K562 (cell line): ENCODE measurements around the gene SERF2. TPM values are rescaled to one million over a fixed set of nuclear protein-coding genes. Genes with fewer than 3 reads are reported as not detected.

ENCODE experiments used
- CCAR2 ChIP-seq: fragments of 200-400 bp; formaldehyde crosslinking; IDR thresholded peaks from 2 replicates; pipeline ENCODE4 v1.6.1; 2017; ENCODE audit warnings: mild to moderate bottlenecking, low read depth, low read length
- DMBX1 ChIP-seq: fragments of 250-450 bp; sonication (Bioruptor Pico); IDR thresholded peaks from 2 replicates; pipeline ENCODE4 v1.8.0; 2022; ENCODE audit warnings: inconsistent platforms, mild to moderate bottlenecking, moderate library complexity, borderline replicate concordance
- EP300 ChIP-seq: IDR thresholded peaks from 2 replicates; pipeline ENCODE4 v1.6.1; 2012; ENCODE audit warnings: low read length, improper control_type of control experiment
- FOXP1 ChIP-seq: sonication (generic); formaldehyde crosslinking; IDR thresholded peaks from 2 replicates; pipeline ENCODE4 v1.8.0; 2022; ENCODE audit warnings: mild to moderate bottlenecking, missing genetic modification reagents
- KAT7 ChIP-seq: sonication (generic); formaldehyde crosslinking; IDR thresholded peaks from 2 replicates; pipeline ENCODE4 v1.8.0; 2022; ENCODE audit warnings: missing genetic modification reagents, mild to moderate bottlenecking, borderline replicate concordance
- MEIS2 ChIP-seq: fragments of 450-650 bp; IDR thresholded peaks from 2 replicates; pipeline ENCODE4 v1.6.1; 2014; ENCODE audit warnings: mild to moderate bottlenecking; ENCODE audit not compliant: partially characterized antibody
- MIER1 ChIP-seq: fragments of 450-650 bp; IDR thresholded peaks from 2 replicates; pipeline ENCODE4 v1.6.1; 2016; ENCODE audit warnings: antibody characterized with exemption, mild to moderate bottlenecking, low read depth
- MTA3 ChIP-seq: fragments of 450-650 bp; formaldehyde crosslinking; IDR thresholded peaks from 2 replicates; pipeline ENCODE4 v1.6.1; 2017; ENCODE audit warnings: mild to moderate bottlenecking, borderline replicate concordance
- NBN ChIP-seq: fragments of 450-650 bp; IDR thresholded peaks from 2 replicates; pipeline ENCODE4 v1.6.1; 2016; ENCODE audit warnings: low read depth, mild to moderate bottlenecking
- PHF8 ChIP-seq: fragments of 200-600 bp; sonication (generic); IDR thresholded peaks from 2 replicates; pipeline ENCODE4 v1.6.1; 2012; ENCODE audit warnings: mixed run types, mild to moderate bottlenecking, inconsistent platforms, low read length, moderate library complexity, borderline replicate concordance
- PRPF4 ChIP-seq: fragments of 200-400 bp; formaldehyde crosslinking; IDR thresholded peaks from one replicate; pipeline ENCODE4 v1.6.1; 2017; ENCODE audit warnings: low read length, low read depth, mild to moderate bottlenecking; ENCODE audit not compliant: insufficient read depth, poor library complexity, severe bottlenecking
- RAD51 ChIP-seq: fragments of 450-650 bp; IDR thresholded peaks from 2 replicates; pipeline ENCODE4 v1.7.1; 2016; ENCODE audit warnings: low read depth, mild to moderate bottlenecking, borderline replicate concordance
- SMARCC2 ChIP-seq: fragments of 450-650 bp; IDR thresholded peaks from 2 replicates; pipeline ENCODE4 v1.6.1; 2017; ENCODE audit warnings: antibody characterized with exemption, moderate library complexity, mild to moderate bottlenecking, low read depth
- XRCC5 ChIP-seq: fragments of 200-400 bp; formaldehyde crosslinking; IDR thresholded peaks from 2 replicates; pipeline ENCODE4 v1.6.1; 2017; ENCODE audit warnings: low read depth, mild to moderate bottlenecking, low read length
- YY1 ChIP-seq, 3 experiments: IDR thresholded peaks; 2 replicates each; pipeline ENCODE4 v1.6.1; 2011; ENCODE audit warnings: low read length in 2 of 3, mild to moderate bottlenecking in 2 of 3, moderate library complexity in 2 of 3, borderline replicate concordance in 1 of 3, control low read depth in 1 of 3, low read depth in 1 of 3; ENCODE audit not compliant: insufficient read depth in 3 of 3, insufficient replicate concordance in 2 of 3, control insufficient read depth in 1 of 3, insufficient read length in 1 of 3; ENCODE audit errors: extremely low read depth in 1 of 3
- ZKSCAN3 ChIP-seq: fragments of 250-450 bp; sonication (Bioruptor Pico); IDR thresholded peaks from 2 replicates; pipeline ENCODE4 v1.4.0; 2020
- ZKSCAN8 ChIP-seq: fragments of 200-800 bp; sonication (Bioruptor generic); IDR thresholded peaks from 2 replicates; pipeline ENCODE4 v1.6.1; 2016; ENCODE audit warnings: missing genetic modification characterization, missing compliant biosample characterization
- ZNF444 ChIP-seq: fragments of 250-450 bp; sonication (Bioruptor Pico); IDR thresholded peaks from 2 replicates; pipeline ENCODE4 v1.4.0; 2020; ENCODE audit warnings: mild to moderate bottlenecking, moderate library complexity
- polyA plus RNA-seq, 8 experiments: library from polyadenylated mRNA; depleted of rRNA in 4 of 8; stranded (reverse) in 5 of 8; unstranded in 3 of 8; fragments of >200 nt; fragmentation: Nextera tagmentation in 2 of 8; fragmentation: Illumina TruSeq in 1 of 8; extraction: Ambion mirVana in 2 of 8; extraction: Trizol in 1 of 8; gene quantifications; 2 replicates each; pipeline versions ENCODE4 v1.2.1 to v1.2.3, GENCODE V29; 2011 to 2014; ENCODE audit warnings: inconsistent platforms in 1 of 8, missing spikeins in 1 of 8
- total RNA-seq, 7 experiments: library from RNA; depleted of rRNA in 6 of 7; stranded (reverse); fragments of >200 nt in 6 of 7; fragmentation: Illumina TruSeq in 2 of 7; extraction: Trizol in 2 of 7; gene quantifications; 2 replicates each; pipeline versions ENCODE4 v1.2.1 to v1.2.3, GENCODE V29; 2011 to 2021; ENCODE audit warnings: low replicate concordance in 1 of 7
- TF ChIP-seq, protein P1 (sequence below): sonication (generic); formaldehyde crosslinking; IDR thresholded peaks from 2 replicates; pipeline ENCODE4 v1.8.0; 2022; ENCODE audit warnings: mild to moderate bottlenecking, missing genetic modification reagents, borderline replicate concordance
- TF ChIP-seq, protein P2 (sequence below): fragments of 250-450 bp; sonication (Bioruptor Pico); IDR thresholded peaks from 2 replicates; pipeline ENCODE4 v1.6.1; 2021; ENCODE audit warnings: mild to moderate bottlenecking
- TF ChIP-seq, protein P3 (sequence below): sonication (generic); formaldehyde crosslinking; IDR thresholded peaks from 2 replicates; pipeline ENCODE4 v1.8.0; 2022; ENCODE audit warnings: mild to moderate bottlenecking, missing genetic modification reagents
- TF ChIP-seq, protein P4 (sequence below): fragments of 450-650 bp; conservative IDR thresholded peaks from 2 replicates; pipeline ENCODE4 v1.6.1; 2016; ENCODE audit warnings: missing genetic modification characterization, low read depth, mild to moderate bottlenecking, missing compliant biosample characterization, moderate library complexity

Gene SERF2
- total and polyA plus RNA-seq, 9 of the 15 experiments (the other 6 are each of a cell fraction or from before 2014, with no cell fraction given): 497 to 3,360 (median 867) TPM

DNA sequence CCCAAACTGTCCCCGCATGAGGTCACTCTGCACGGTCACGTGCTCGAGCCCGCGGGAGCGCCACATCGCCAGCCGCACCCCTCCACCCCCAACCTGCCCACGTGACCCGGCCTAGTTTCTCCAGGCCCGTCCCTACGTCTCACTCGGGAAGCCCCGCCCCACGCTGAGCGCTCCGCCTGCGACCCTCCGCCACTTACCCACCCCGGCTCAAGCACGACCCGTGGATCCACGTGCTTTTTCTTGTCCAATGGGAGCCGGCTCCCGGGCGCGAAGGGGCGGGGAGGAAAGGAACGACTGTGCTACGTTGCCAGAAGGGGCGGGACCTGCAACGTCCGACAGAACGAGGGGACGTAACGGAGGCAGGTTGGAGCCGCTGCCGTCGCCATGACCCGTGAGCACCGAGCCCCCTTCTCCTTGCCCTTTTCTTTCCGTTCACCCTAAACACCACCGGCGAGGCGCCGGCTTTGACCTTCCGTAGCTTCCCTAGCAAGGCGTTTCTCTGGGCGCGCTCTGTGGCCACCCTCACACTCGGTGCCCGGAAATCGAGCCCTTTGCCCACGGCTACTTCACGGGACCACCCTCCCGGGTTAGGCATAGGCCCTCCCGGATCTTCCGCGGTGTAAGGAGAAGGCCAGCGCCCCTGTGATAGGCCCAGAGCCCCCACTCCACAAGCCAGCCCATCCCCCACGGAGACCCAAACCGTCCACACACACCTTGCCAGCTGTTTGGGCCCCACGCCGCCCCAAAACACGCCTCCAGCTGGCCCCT lies at the start of gene SERF2 (continued):
- TF ChIP-seq MIER1 (no peak), ZKSCAN3 (CRISPR knock-in tag) (no peak), ZNF444 (CRISPR knock-in tag) (no peak), EP300 (0 out of 2 replicates have a peak, but pooled peaks have one; percentile 25), KAT7 (CRISPR knock-in tag) (no peak; the same call in 1 of the 2 replicates), RAD51 (peak; percentile 99), ZKSCAN8 (no peak), MEIS2 (no peak), CCAR2 (no peak), DMBX1 (CRISPR knock-in tag) (no peak), PRPF4 (no peak), PHF8 (peak; percentile 89; the same call in 1 of the 2 replicates), YY1 (IDR thresholded peaks at IDR 0.05; ENCODE audit: borderline replicate concordance in 1 of 3, control insufficient read depth in 1 of 3, extremely low read depth in 1 of 3, insufficient read depth in 3 of 3, insufficient read length in 1 of 3, insufficient replicate concordance in 2 of 3, low read depth in 1 of 3, low read length in 2 of 3) (peak; percentile 29 to 82 (median 58)), FOXP1 (CRISPR knock-in tag) (no peak; the same call in 1 of the 2 replicates), SMARCC2 (no peak), NBN (peak; percentile 17; the same call in 1 of the 2 replicates), XRCC5 (no peak), MTA3 (peak; percentile 59; the same call in 1 of the 2 replicates)
- TF ChIP-seq, protein P1, sequence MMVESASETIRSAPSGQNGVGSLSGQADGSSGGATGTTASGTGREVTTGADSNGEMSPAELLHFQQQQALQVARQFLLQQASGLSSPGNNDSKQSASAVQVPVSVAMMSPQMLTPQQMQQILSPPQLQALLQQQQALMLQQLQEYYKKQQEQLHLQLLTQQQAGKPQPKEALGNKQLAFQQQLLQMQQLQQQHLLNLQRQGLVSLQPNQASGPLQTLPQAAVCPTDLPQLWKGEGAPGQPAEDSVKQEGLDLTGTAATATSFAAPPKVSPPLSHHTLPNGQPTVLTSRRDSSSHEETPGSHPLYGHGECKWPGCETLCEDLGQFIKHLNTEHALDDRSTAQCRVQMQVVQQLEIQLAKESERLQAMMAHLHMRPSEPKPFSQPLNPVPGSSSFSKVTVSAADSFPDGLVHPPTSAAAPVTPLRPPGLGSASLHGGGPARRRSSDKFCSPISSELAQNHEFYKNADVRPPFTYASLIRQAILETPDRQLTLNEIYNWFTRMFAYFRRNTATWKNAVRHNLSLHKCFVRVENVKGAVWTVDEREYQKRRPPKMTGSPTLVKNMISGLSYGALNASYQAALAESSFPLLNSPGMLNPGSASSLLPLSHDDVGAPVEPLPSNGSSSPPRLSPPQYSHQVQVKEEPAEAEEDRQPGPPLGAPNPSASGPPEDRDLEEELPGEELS (CRISPR knock-in tag): no peak
- TF ChIP-seq, protein P2, sequence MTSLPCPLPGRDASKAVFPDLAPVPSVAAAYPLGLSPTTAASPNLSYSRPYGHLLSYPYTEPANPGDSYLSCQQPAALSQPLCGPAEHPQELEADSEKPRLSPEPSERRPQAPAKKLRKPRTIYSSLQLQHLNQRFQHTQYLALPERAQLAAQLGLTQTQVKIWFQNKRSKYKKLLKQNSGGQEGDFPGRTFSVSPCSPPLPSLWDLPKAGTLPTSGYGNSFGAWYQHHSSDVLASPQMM (CRISPR knock-in tag): no peak
- TF ChIP-seq, protein P3, sequence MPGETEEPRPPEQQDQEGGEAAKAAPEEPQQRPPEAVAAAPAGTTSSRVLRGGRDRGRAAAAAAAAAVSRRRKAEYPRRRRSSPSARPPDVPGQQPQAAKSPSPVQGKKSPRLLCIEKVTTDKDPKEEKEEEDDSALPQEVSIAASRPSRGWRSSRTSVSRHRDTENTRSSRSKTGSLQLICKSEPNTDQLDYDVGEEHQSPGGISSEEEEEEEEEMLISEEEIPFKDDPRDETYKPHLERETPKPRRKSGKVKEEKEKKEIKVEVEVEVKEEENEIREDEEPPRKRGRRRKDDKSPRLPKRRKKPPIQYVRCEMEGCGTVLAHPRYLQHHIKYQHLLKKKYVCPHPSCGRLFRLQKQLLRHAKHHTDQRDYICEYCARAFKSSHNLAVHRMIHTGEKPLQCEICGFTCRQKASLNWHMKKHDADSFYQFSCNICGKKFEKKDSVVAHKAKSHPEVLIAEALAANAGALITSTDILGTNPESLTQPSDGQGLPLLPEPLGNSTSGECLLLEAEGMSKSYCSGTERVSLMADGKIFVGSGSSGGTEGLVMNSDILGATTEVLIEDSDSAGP: 0 out of 2 replicates have a peak, but pooled peaks have one; percentile 38
- TF ChIP-seq, protein P4, sequence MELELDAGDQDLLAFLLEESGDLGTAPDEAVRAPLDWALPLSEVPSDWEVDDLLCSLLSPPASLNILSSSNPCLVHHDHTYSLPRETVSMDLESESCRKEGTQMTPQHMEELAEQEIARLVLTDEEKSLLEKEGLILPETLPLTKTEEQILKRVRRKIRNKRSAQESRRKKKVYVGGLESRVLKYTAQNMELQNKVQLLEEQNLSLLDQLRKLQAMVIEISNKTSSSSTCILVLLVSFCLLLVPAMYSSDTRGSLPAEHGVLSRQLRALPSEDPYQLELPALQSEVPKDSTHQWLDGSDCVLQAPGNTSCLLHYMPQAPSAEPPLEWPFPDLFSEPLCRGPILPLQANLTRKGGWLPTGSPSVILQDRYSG (tag): no peak
